Measurements from ENCODE around the gene KCNQ1OT1. TPM values are rescaled to one million over a fixed set of nuclear protein-coding genes. Genes with fewer than 3 reads are reported as not detected.

KCNQ1OT1 gene
- total RNA-seq (2012; rRNA removed) (1.9 and 2.0 TPM in 2 replicates), polyA plus RNA-seq (2012; rRNA removed) (0.11 and 0.14 TPM in 2 replicates), Bru-seq, nascent RNA (percentile 83 among the genes with signal in this experiment), BruChase-seq, experiment 1, labeled RNA remaining after a 6-hour chase (percentile 79 among the genes with signal in this experiment), BruChase-seq, experiment 2, labeled RNA remaining after a 2-hour chase (percentile 98 among the genes with signal in this experiment)
- under 0.01 TPM in 2 replicates for polyA plus RNA-seq (2012; cell fraction: cytosol; rRNA removed)
- 0.57 and 1.3 TPM in 2 replicates for polyA plus RNA-seq (2012; cell fraction: nucleus; rRNA removed; ENCODE audit: low replicate concordance)
- long read RNA-seq, full-length matches to known transcripts, result 10 of 10 reads
- long read RNA-seq, partial matches to known transcripts, result 0 of 10 reads
- long read RNA-seq, other reads (novel, unspliced or antisense), result 0 of 10 reads

GRCh38 chr11:2699531-2700414, at the start of gene KCNQ1OT1:
Gene KCNQ1OT1, minus strand, starts transcription at chr11:2699994.
- ATAC-seq (ENCODE audit: low read depth), result peak; percentile 95
- H3K79me1 ChIP-seq (ENCODE audit: low read depth in 1 of 2, low read length in 2 of 2), result peaks cover 0 to 18% of the 10 kb centered on the region in 2 experiments; a peak in 3 of 4 replicates
- peak within 1 kb of the TSS; percentile 71 for H3K4me3 ChIP-seq (ENCODE audit: insufficient read depth, low read depth, low read length)
- H3K27ac ChIP-seq (ENCODE audit: insufficient read depth, low read length), result peak within 1 kb of the TSS; percentile 83
- ChIA-PET CTCF (no interaction called here), POLR2A (ENCODE audit: unreplicated experiment) (interaction anchor here (0.6 to 0.9 kb wide), 2 partner anchors 10 to 106 kb away, joined by 3 to 4 read pairs; no protein-coding TSS in a partner anchor)
- 0 out of 2 replicates have a peak, but pooled peaks cover 1% of the 10 kb centered on the region for H3K36me3 ChIP-seq (ENCODE audit: control insufficient read depth, insufficient read depth, low read length)
- peaks cover 4% of the 10 kb centered on the region; the same call in 1 of the 2 replicates for H3K27me3 ChIP-seq (ENCODE audit: control insufficient read depth, insufficient read depth, low read length)
- dilution Hi-C loops (cut with HindIII; ENCODE audit: low sequenced_read_pairs, unreplicated experiment) (no loop called here), in situ Hi-C loops (cut with MboI; ENCODE audit: low sequenced_read_pairs) (loop anchor here (5.0 kb wide), 1 partner anchor 178 kb away; no protein-coding TSS in a partner anchor), intact Hi-C loops (cut with micrococcal nuclease) (loop anchor here (1.0 to 2.0 kb wide), 2 partner anchors 126 to 167 kb away; no protein-coding TSS in a partner anchor)
- no peaks in the 10 kb centered on the region; the same call in 1 of the 2 replicates for H3K9me3 ChIP-seq (ENCODE audit: control insufficient read depth, insufficient read depth, low read length)
- no TSS peak for BruUV-seq (replicated peaks)
- H3K9ac ChIP-seq (ENCODE audit: low read depth, low read length), result peak within 1 kb of the TSS; percentile 75
- H2BK15ac ChIP-seq (ENCODE audit: low read depth, low read length), result no peak within 1 kb of the TSS
- H3K4me1 ChIP-seq (ENCODE audit: control insufficient read depth, insufficient read depth, low read length), result peaks cover 5% of the 10 kb centered on the region
- peak within 1 kb of the TSS; percentile 80 for H3K23ac ChIP-seq (ENCODE audit: low read depth, low read length)
- peak within 1 kb of the TSS; percentile 90 for H3K4ac ChIP-seq (ENCODE audit: low read depth, low read length)
- peak within 1 kb of the TSS; percentile 48; the same call in 1 of the 2 replicates for H3K18ac ChIP-seq (ENCODE audit: low read depth, low read length)
- H3K4me2 ChIP-seq (ENCODE audit: low read depth, low read length), result peak within 1 kb of the TSS; percentile 93
- peak within 1 kb of the TSS; percentile 93 for H2BK5ac ChIP-seq (ENCODE audit: low read depth, low read length, poor library complexity, severe bottlenecking)
- H2AFZ ChIP-seq (replicated peaks; ENCODE audit: low read length, poor library complexity), result peak within 1 kb of the TSS; percentile 95
- DNase-seq, result peak; percentile 92
- peak within 1 kb of the TSS; percentile 73 for H2BK120ac ChIP-seq (ENCODE audit: low read depth, low read length)
- H4K8ac ChIP-seq (ENCODE audit: low read depth in 2 of 2, low read length in 2 of 2), result peak within 1 kb of the TSS; percentile 60 to 93; a peak in 3 of 4 replicates
- 38% methylated on average over 63 of the region's 98 CpGs; no CpG with 5 or more reads in 1 of the 2 experiments for WGBS, 2 experiments (ENCODE audit: extremely low coverage in 2 of 2, insufficient read length in 1 of 2)
- H4K20me1 ChIP-seq (ENCODE audit: insufficient read depth, low read length), result peaks cover 42% of the 10 kb centered on the region
- H3K14ac ChIP-seq (replicated peaks; ENCODE audit: low read depth, low read length), result peak within 1 kb of the TSS; percentile 95
- H2AK5ac ChIP-seq (ENCODE audit: low read depth, low read length), result peak within 1 kb of the TSS; percentile 90
- peak within 1 kb of the TSS; percentile 67 for H3K56ac ChIP-seq (ENCODE audit: extremely low read depth, insufficient read depth, low read length)
- H2AK9ac ChIP-seq (replicated peaks; ENCODE audit: low read depth, low read length, poor library complexity), result peak within 1 kb of the TSS; percentile 99
- H2BK20ac ChIP-seq (ENCODE audit: low read depth, low read length), result no peak within 1 kb of the TSS
- H4K5ac ChIP-seq (ENCODE audit: low read depth, low read length), result peak within 1 kb of the TSS; percentile 82
- peak within 1 kb of the TSS; percentile 92 for H4K91ac ChIP-seq (ENCODE audit: insufficient read depth, low read depth, low read length)
- H3K9me1 ChIP-seq (ENCODE audit: insufficient read depth, low read length), result no peaks in the 10 kb centered on the region
- TF ChIP-seq, protein P1, sequence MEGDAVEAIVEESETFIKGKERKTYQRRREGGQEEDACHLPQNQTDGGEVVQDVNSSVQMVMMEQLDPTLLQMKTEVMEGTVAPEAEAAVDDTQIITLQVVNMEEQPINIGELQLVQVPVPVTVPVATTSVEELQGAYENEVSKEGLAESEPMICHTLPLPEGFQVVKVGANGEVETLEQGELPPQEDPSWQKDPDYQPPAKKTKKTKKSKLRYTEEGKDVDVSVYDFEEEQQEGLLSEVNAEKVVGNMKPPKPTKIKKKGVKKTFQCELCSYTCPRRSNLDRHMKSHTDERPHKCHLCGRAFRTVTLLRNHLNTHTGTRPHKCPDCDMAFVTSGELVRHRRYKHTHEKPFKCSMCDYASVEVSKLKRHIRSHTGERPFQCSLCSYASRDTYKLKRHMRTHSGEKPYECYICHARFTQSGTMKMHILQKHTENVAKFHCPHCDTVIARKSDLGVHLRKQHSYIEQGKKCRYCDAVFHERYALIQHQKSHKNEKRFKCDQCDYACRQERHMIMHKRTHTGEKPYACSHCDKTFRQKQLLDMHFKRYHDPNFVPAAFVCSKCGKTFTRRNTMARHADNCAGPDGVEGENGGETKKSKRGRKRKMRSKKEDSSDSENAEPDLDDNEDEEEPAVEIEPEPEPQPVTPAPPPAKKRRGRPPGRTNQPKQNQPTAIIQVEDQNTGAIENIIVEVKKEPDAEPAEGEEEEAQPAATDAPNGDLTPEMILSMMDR (conservative IDR thresholded peaks at IDR 0.05; ENCODE audit: low read depth, low read length), result no peak
- TF ChIP-seq SMC3 (IDR thresholded peaks at IDR 0.05; ENCODE audit: low read depth, low read length) (no peak), BHLHE40 (IDR thresholded peaks at IDR 0.05; ENCODE audit: low read depth, low read length) (no peak), NFE2L2 (IDR thresholded peaks at IDR 0.05; ENCODE audit: low read depth, low read length) (no peak), CEBPB (IDR thresholded peaks at IDR 0.05; ENCODE audit: low read depth, low read length) (no peak), RFX5 (IDR thresholded peaks at IDR 0.05; ENCODE audit: low read depth, low read length) (peak; percentile 88), MXI1 (IDR thresholded peaks at IDR 0.05; ENCODE audit: borderline replicate concordance, low read depth, low read length) (peak; percentile 26; the same call in 1 of the 2 replicates), CHD1 (IDR thresholded peaks at IDR 0.05; ENCODE audit: low read depth, low read length) (peak; percentile 62; the same call in 1 of the 2 replicates), FOS (IDR thresholded peaks at IDR 0.05; ENCODE audit: low read depth, low read length) (peak; percentile 52; the same call in 1 of the 2 replicates), POLR2A (IDR thresholded peaks at IDR 0.05; ENCODE audit: low read depth, low read length) (peak; percentile 99), RAD21 (IDR thresholded peaks at IDR 0.05; ENCODE audit: low read length) (no peak)
- TF ChIP-seq, protein P2, sequence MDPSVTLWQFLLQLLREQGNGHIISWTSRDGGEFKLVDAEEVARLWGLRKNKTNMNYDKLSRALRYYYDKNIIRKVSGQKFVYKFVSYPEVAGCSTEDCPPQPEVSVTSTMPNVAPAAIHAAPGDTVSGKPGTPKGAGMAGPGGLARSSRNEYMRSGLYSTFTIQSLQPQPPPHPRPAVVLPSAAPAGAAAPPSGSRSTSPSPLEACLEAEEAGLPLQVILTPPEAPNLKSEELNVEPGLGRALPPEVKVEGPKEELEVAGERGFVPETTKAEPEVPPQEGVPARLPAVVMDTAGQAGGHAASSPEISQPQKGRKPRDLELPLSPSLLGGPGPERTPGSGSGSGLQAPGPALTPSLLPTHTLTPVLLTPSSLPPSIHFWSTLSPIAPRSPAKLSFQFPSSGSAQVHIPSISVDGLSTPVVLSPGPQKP (IDR thresholded peaks at IDR 0.05; ENCODE audit: borderline replicate concordance, low read depth, low read length), result no peak
